ENCODE results near the gene CKS2.

GRCh38 chr9:89358985-89359384, 48.0 kb downstream of the CKS2 start:
- TF ChIP-seq PATZ1 (CRISPR knock-in tag; IDR thresholded peaks at IDR 0.05; ENCODE audit: borderline replicate concordance), result no peak
- no peak for TF ChIP-seq ZNF70 (CRISPR knock-in tag; IDR thresholded peaks at IDR 0.05)
- TF ChIP-seq ZFP30 (CRISPR knock-in tag; IDR thresholded peaks at IDR 0.05), result no peak

All from SK-N-SH treated with all-trans-retinoic acid at 6 μM for 48 hours (cell line).